ENCODE data around the gene SNED1. TPM values are rescaled to one million over a fixed set of nuclear protein-coding genes. Genes with fewer than 3 reads are reported as not detected.

The SNED1 gene
- total and polyA plus RNA-seq, 9 of the 15 experiments (the other 6 are each of a cell fraction or from before 2014, with no cell fraction given) = 0.03 to 0.07 (median 0.05) TPM; not detected in 5

- intact Hi-C loops (cut with micrococcal nuclease) = no loop called here
- ChIA-PET CTCF (ENCODE audit: low intra/inter-chr PET ratio) (no interaction called here), POLR2A (interaction anchor here (1.1 kb wide), 1 partner anchor 14 kb away, joined by 4 read pairs; no protein-coding TSS in a partner anchor)
Observed at GRCh38 chr2:241064802-241065354, 66.5 kb downstream of the SNED1 start.

GRCh38 chr2:241065355-241065803, 67.0 kb downstream of the SNED1 start:
- peak; percentile 69 for ATAC-seq
- in situ Hi-C loops (cut with MboI) = no loop called here
- intact Hi-C loops (cut with micrococcal nuclease) = no loop called here

More at GRCh38 chr2:241064802-241065354, 66.5 kb downstream of the SNED1 start:
- Histone ChIP-seq H3K27me3 (ENCODE audit: control insufficient read depth in 2 of 2, insufficient read depth in 2 of 2, low read length in 2 of 2) (peaks cover 5 to 63% of the 10 kb centered on the region in 2 experiments; a peak in 3 of 5 replicates), H3K9me1 (ENCODE audit: control insufficient read depth, insufficient read depth, low read length) (no peaks in the 10 kb centered on the region), H3K27ac (ENCODE audit: extremely low read depth, low read depth, low read length) (no peak overlapping the region), H4K20me1 (replicated peaks; ENCODE audit: control insufficient read depth, insufficient read depth, low read length) (0 out of 2 replicates have a peak, but pooled peaks cover 3% of the 10 kb centered on the region), H3K9ac (ENCODE audit: insufficient read depth in 1 of 2, low read depth in 2 of 2, low read length in 2 of 2) (no peak overlapping the region), H3K79me2 (ENCODE audit: control insufficient read depth, insufficient read depth, low read length) (no peaks in the 10 kb centered on the region), H3K4me3 (no peak overlapping the region), H3K4me1 (replicated peaks in 1 of 2; ENCODE audit: control insufficient read depth in 2 of 2, insufficient read depth in 2 of 2, low read length in 2 of 2) (peaks cover 0 to 28% of the 10 kb centered on the region in 2 experiments; a peak in 2 of 5 replicates), H3K36me3 (ENCODE audit: control insufficient read depth, insufficient read depth, low read length) (no peaks in the 10 kb centered on the region), H3K4me2 (ENCODE audit: insufficient read depth, low read length) (no peak overlapping the region), H2AFZ (ENCODE audit: low read depth, low read length) (no peak overlapping the region), H3K9me3 (replicated peaks; ENCODE audit: control insufficient read depth, insufficient read depth, low read depth, low read length) (no peaks in the 10 kb centered on the region)
- no peak for ATAC-seq
- DNase-seq (ENCODE audit: extremely low read depth in 1 of 4, low spot score in 3 of 4) = no peak
- 8% methylated on average over 14 of the region's 23 CpGs for WGBS (ENCODE audit: insufficient coverage, low coverage, missing lambda C conversion rate)
- TF ChIP-seq SMARCE1 (IDR thresholded peaks at IDR 0.05) (no peak), MCM7 (IDR thresholded peaks at IDR 0.05) (no peak), EWSR1 (IDR thresholded peaks at IDR 0.05; ENCODE audit: borderline replicate concordance, low read depth, partially characterized antibody) (no peak)
- in situ Hi-C loops (cut with MboI) = no loop called here
- BruUV-seq (replicated peaks) = no TSS peak
- FAIRE-seq = no peak

More at GRCh38 chr2:241065355-241065803, 67.0 kb downstream of the SNED1 start:
- 0 out of 2 replicates have a peak, but pooled peaks cover 4% of the 10 kb centered on the region for H4K20me1 ChIP-seq (replicated peaks; ENCODE audit: control insufficient read depth, insufficient read depth, low read length)
- no peak overlapping the region for H3K4me2 ChIP-seq (ENCODE audit: insufficient read depth, low read length)
- no peak overlapping the region for H3K9ac ChIP-seq (ENCODE audit: insufficient read depth in 1 of 2, low read depth in 2 of 2, low read length in 2 of 2)
- BruUV-seq (replicated peaks) = no TSS peak
- H3K9me1 ChIP-seq (ENCODE audit: control insufficient read depth, insufficient read depth, low read length) = no peaks in the 10 kb centered on the region
- peaks cover 0 to 30% of the 10 kb centered on the region in 2 experiments; a peak in 2 of 5 replicates for H3K4me1 ChIP-seq (replicated peaks in 1 of 2; ENCODE audit: control insufficient read depth in 2 of 2, insufficient read depth in 2 of 2, low read length in 2 of 2)
- 0% methylated on average over 10 of the region's 27 CpGs for WGBS (ENCODE audit: insufficient coverage, low coverage, missing lambda C conversion rate)
- FAIRE-seq (no peak), DNase-seq (ENCODE audit: extremely low read depth in 1 of 4, low spot score in 3 of 4) (peak in 3 of 4 experiments; percentile 21 to 27 (median 27))
- CTCF ChIA-PET (ENCODE audit: low intra/inter-chr PET ratio) = no interaction called here
- no peak overlapping the region for H3K27ac ChIP-seq (ENCODE audit: extremely low read depth, low read depth, low read length)
- H3K27me3 ChIP-seq (ENCODE audit: control insufficient read depth in 2 of 2, insufficient read depth in 2 of 2, low read length in 2 of 2) = peaks cover 9 to 68% of the 10 kb centered on the region in 2 experiments; a peak in 3 of 5 replicates
- no peaks in the 10 kb centered on the region for H3K36me3 ChIP-seq (ENCODE audit: control insufficient read depth, insufficient read depth, low read length)
- no peaks in the 10 kb centered on the region for H3K79me2 ChIP-seq (ENCODE audit: control insufficient read depth, insufficient read depth, low read length)
- peak; percentile 39; the same call in 1 of the 2 replicates for TF ChIP-seq TFAP4 (CRISPR knock-in tag; IDR thresholded peaks at IDR 0.05; ENCODE audit: borderline replicate concordance)
- no peak for TF ChIP-seq MCM7 (IDR thresholded peaks at IDR 0.05)
- no peak for TF ChIP-seq ZNF280B (CRISPR knock-in tag; IDR thresholded peaks at IDR 0.05)
- H2AFZ ChIP-seq (ENCODE audit: low read depth, low read length) = no peak overlapping the region
- H3K4me3 ChIP-seq = no peak overlapping the region
- POLR2A ChIA-PET = interaction anchor here (1.1 kb wide), 1 partner anchor 13 kb away, joined by 4 read pairs; no protein-coding TSS in a partner anchor
- no peaks in the 10 kb centered on the region for H3K9me3 ChIP-seq (replicated peaks; ENCODE audit: control insufficient read depth, insufficient read depth, low read depth, low read length)
